CD4-positive, alpha-beta memory T cell (primary cell): ENCODE measurements around the gene NCK2. TPM values are rescaled to one million over a fixed set of nuclear protein-coding genes. Genes with fewer than 3 reads are reported as not detected.

ENCODE experiments used
- CTCF ChIA-PET: fragments of 350-600 bp; sonication (Branson Sonifier 250); formaldehyde crosslinking; loops from one replicate; lab custom pipeline; 2021; ENCODE audit warnings: inconsistent platforms; ENCODE audit not compliant: partially characterized antibody; lab: Charles Lee
- POLR2A ChIA-PET: fragments of 350-600 bp; sonication (Branson Sonifier 250); formaldehyde crosslinking; loops from one replicate; lab custom pipeline; 2021; ENCODE audit not compliant: partially characterized antibody; lab: Charles Lee
- DNase-seq, 5 donors: peaks; one replicate each; pipeline versions ENCODE4 v3.0.0 to v3.0.0-alpha.2; 2020 to 2022; ENCODE audit warnings: mixed read lengths in 1 of 5
- H3K27ac ChIP-seq: one replicate; pipeline ENCODE4 v1.7.0; 2013; ENCODE audit warnings: low read depth, low read length
- H3K27me3 ChIP-seq: 2 replicates; pipeline ENCODE4 v1.7.0; 2013; ENCODE audit warnings: mild to moderate bottlenecking, low read length, moderate library complexity; ENCODE audit not compliant: insufficient read depth
- H3K36me3 ChIP-seq: 2 replicates; pipeline ENCODE4 v1.7.0; 2013; ENCODE audit warnings: mild to moderate bottlenecking, low read length, moderate library complexity; ENCODE audit not compliant: insufficient read depth
- H3K4me1 ChIP-seq: 2 replicates; pipeline ENCODE4 v1.7.0; 2013; ENCODE audit warnings: mild to moderate bottlenecking, low read length, moderate library complexity; ENCODE audit not compliant: insufficient read depth
- H3K4me3 ChIP-seq, 2 donors: one replicate each; pipeline ENCODE4 v1.7.0; 2013; ENCODE audit warnings: low read length in 2 of 2, mild to moderate bottlenecking in 1 of 2
- H3K9me3 ChIP-seq, 2 donors: one replicate each; pipeline ENCODE4 v1.7.0; 2013; ENCODE audit warnings: low read length in 2 of 2, control low read depth in 1 of 2; ENCODE audit not compliant: control insufficient read depth in 1 of 2
- H3K27ac Mint-ChIP-seq, 7 donors: one replicate each; pipeline ENCODE4 v1.8.0; 2020 to 2021; ENCODE audit warnings: mixed read lengths in 7 of 7, mild to moderate bottlenecking in 6 of 7, inconsistent platforms in 3 of 7, moderate library complexity in 3 of 7
- H3K27me3 Mint-ChIP-seq, 2 donors: one replicate each; pipeline ENCODE4 v1.8.0; 2020 to 2021; ENCODE audit warnings: mixed read lengths in 2 of 2
- H3K36me3 Mint-ChIP-seq, 2 donors: one replicate each; pipeline ENCODE4 v1.8.0; 2020 to 2021; ENCODE audit warnings: mixed read lengths in 2 of 2, inconsistent platforms in 1 of 2, mild to moderate bottlenecking in 1 of 2
- H3K4me1 Mint-ChIP-seq, 4 donors: one replicate each; pipeline ENCODE4 v1.8.0; 2020 to 2021; ENCODE audit warnings: mixed read lengths in 4 of 4, mild to moderate bottlenecking in 1 of 4
- H3K4me3 Mint-ChIP-seq, 8 donors: one replicate each; pipeline ENCODE4 v1.8.0; 2020 to 2021; ENCODE audit warnings: mixed read lengths in 8 of 8, mild to moderate bottlenecking in 7 of 8, moderate library complexity in 6 of 8, inconsistent platforms in 3 of 8
- H3K9me3 Mint-ChIP-seq, 8 donors: one replicate each; pipeline ENCODE4 v1.8.0; 2020 to 2021; ENCODE audit warnings: mixed read lengths in 8 of 8, mild to moderate bottlenecking in 5 of 8, inconsistent platforms in 3 of 8, moderate library complexity in 1 of 8
- intact Hi-C: fragments of 100-400 bp; cut with micrococcal nuclease; formaldehyde crosslinking; loops from one replicate; pipeline ENCODE4 v1.15.1; 2023
- polyA plus RNA-seq, 2 donors: library from polyadenylated mRNA; unstranded; fragments of 300-500 nt; fragmentation: Illumina TruSeq; gene quantifications; one replicate each; pipeline ENCODE4 v1.2.3, GENCODE V29; 2021
- total RNA-seq, 2 experiments: library from RNA; stranded (reverse); gene quantifications; one replicate each; pipeline ENCODE4 v1.2.3, GENCODE V29; 2021

Gene NCK2
- total and polyA plus RNA-seq, 4 experiments from 2014 or later = 58.0 to 98.6 (median 87.3) TPM

- ChIA-PET CTCF (interaction anchor here (3.8 to 9.8 kb wide), 7 partner anchors 9 to 300 kb away, joined by 29 to 280 read pairs (median 83); no protein-coding TSS in a partner anchor), POLR2A (interaction anchor here (2.9 to 4.4 kb wide), 3 partner anchors 7 to 39 kb away, joined by 16 to 33 read pairs (median 17); no protein-coding TSS in a partner anchor)
- H3K9me3 Mint-ChIP-seq = no peaks in the 10 kb centered on the region
- H3K9me3 ChIP-seq = no peaks in the 10 kb centered on the region
- H3K27me3 ChIP-seq = no peaks in the 10 kb centered on the region
- intact Hi-C loops = no loop called here
- H3K27me3 Mint-ChIP-seq = no peaks in the 10 kb centered on the region
- H3K4me3 ChIP-seq = no peak overlapping the region
- H3K4me3 Mint-ChIP-seq = peak overlapping the region in 5 of 8 donors; percentile 24 to 46 (median 41)
- no peaks in the 10 kb centered on the region for H3K36me3 ChIP-seq
- H3K27ac ChIP-seq = peak overlapping the region; percentile 67
- H3K36me3 Mint-ChIP-seq = peaks cover 10 to 36% of the 10 kb centered on the region in 2 donors
- H3K27ac Mint-ChIP-seq = peak overlapping the region; percentile 36 to 94 (median 88)
- peaks cover 99% of the 10 kb centered on the region for H3K4me1 ChIP-seq
- H3K4me1 Mint-ChIP-seq = peaks cover 79 to 100% (median 92%) of the 10 kb centered on the region in 4 donors
- DNase-seq = no peak
Observed at GRCh38 chr2:105785095-105785847, 40.6 kb downstream of the NCK2 start.

- no peaks in the 10 kb centered on the region for H3K9me3 Mint-ChIP-seq
- H3K4me1 Mint-ChIP-seq = peaks cover 80 to 100% (median 92%) of the 10 kb centered on the region in 4 donors
- peak overlapping the region; percentile 88 to 97 (median 94) for H3K27ac Mint-ChIP-seq
- peak in 1 of 5 donors; percentile 50 for DNase-seq
- ChIA-PET POLR2A (interaction anchor here (0.9 to 4.4 kb wide), 17 partner anchors 8 to 311 kb away, joined by 3 to 33 read pairs (median 8); no protein-coding TSS in a partner anchor), CTCF (interaction anchor here (0.6 to 9.8 kb wide), 42 partner anchors 9 to 417 kb away, joined by 3 to 280 read pairs (median 6); partner anchors contain the start of gene NCK2)
- peak overlapping the region; percentile 27 to 91 (median 74) for H3K4me3 Mint-ChIP-seq
- H3K27ac ChIP-seq = peak overlapping the region; percentile 67
- peaks cover 10 to 37% of the 10 kb centered on the region in 2 donors for H3K36me3 Mint-ChIP-seq
- H3K36me3 ChIP-seq = no peaks in the 10 kb centered on the region
- peaks cover 99% of the 10 kb centered on the region for H3K4me1 ChIP-seq
- peak overlapping the region in 1 of 2 donors; percentile 33 for H3K4me3 ChIP-seq
- H3K27me3 ChIP-seq = no peaks in the 10 kb centered on the region
- intact Hi-C loops = no loop called here
- no peaks in the 10 kb centered on the region for H3K27me3 Mint-ChIP-seq
- H3K9me3 ChIP-seq = no peaks in the 10 kb centered on the region
Observed at GRCh38 chr2:105786231-105787230, 41.8 kb downstream of the NCK2 start.

- no peaks in the 10 kb centered on the region for H3K9me3 Mint-ChIP-seq
- CTCF ChIA-PET = interaction anchor here (0.6 to 9.8 kb wide), 56 partner anchors 8 to 419 kb away, joined by 3 to 280 read pairs (median 5); partner anchors contain the start of gene NCK2
- POLR2A ChIA-PET = interaction anchor here (0.8 to 4.4 kb wide), 19 partner anchors 9 to 310 kb away, joined by 3 to 33 read pairs (median 7); no protein-coding TSS in a partner anchor
- Histone ChIP-seq H3K9me3 (no peaks in the 10 kb centered on the region), H3K4me1 (peaks cover 99% of the 10 kb centered on the region), H3K27me3 (no peaks in the 10 kb centered on the region), H3K4me3 (no peak overlapping the region), H3K27ac (peak overlapping the region; percentile 67), H3K36me3 (no peaks in the 10 kb centered on the region)
- H3K27me3 Mint-ChIP-seq = no peaks in the 10 kb centered on the region
- peak overlapping the region; percentile 61 to 91 (median 74) for H3K4me3 Mint-ChIP-seq
- intact Hi-C loops = loop anchor here (2.0 kb wide), 1 partner anchor 211 kb away; no protein-coding TSS in a partner anchor
- peaks cover 11 to 33% of the 10 kb centered on the region in 2 donors for H3K36me3 Mint-ChIP-seq
- H3K4me1 Mint-ChIP-seq = peaks cover 79 to 100% (median 92%) of the 10 kb centered on the region in 4 donors
- DNase-seq = peak in 2 of 5 donors; percentile 72
- peak overlapping the region; percentile 88 to 97 (median 94) for H3K27ac Mint-ChIP-seq
Observed at GRCh38 chr2:105787376-105788318, 42.9 kb downstream of the NCK2 start.

GRCh38 chr2:105788670-105789290 is 44.1 kb downstream of the NCK2 start:
- peaks cover 11 to 27% of the 10 kb centered on the region in 2 donors for H3K36me3 Mint-ChIP-seq
- intact Hi-C loops = loop anchor here (2.0 kb wide), 1 partner anchor 212 kb away; no protein-coding TSS in a partner anchor
- POLR2A ChIA-PET = interaction anchor here (1.5 to 4.4 kb wide), 11 partner anchors 9 to 309 kb away, joined by 6 to 33 read pairs (median 16); no protein-coding TSS in a partner anchor
- Histone ChIP-seq H3K4me1 (peaks cover 99% of the 10 kb centered on the region), H3K36me3 (no peaks in the 10 kb centered on the region), H3K27me3 (no peaks in the 10 kb centered on the region), H3K27ac (peak overlapping the region; percentile 79), H3K4me3 (no peak overlapping the region), H3K9me3 (no peaks in the 10 kb centered on the region)
- no peaks in the 10 kb centered on the region for H3K27me3 Mint-ChIP-seq
- no peaks in the 10 kb centered on the region for H3K9me3 Mint-ChIP-seq
- CTCF ChIA-PET = interaction anchor here (0.6 to 9.8 kb wide), 34 partner anchors 10 to 793 kb away, joined by 3 to 280 read pairs (median 6); partner anchors contain the start of gene NCK2
- peak overlapping the region in 5 of 8 donors; percentile 6 to 92 (median 56) for H3K4me3 Mint-ChIP-seq
- H3K27ac Mint-ChIP-seq = peak overlapping the region; percentile 70 to 97 (median 91)
- H3K4me1 Mint-ChIP-seq = peaks cover 81 to 100% (median 93%) of the 10 kb centered on the region in 4 donors
- DNase-seq = no peak

GRCh38 chr2:105789745-105790460 is 45.2 kb downstream of the NCK2 start:
- H3K4me1 ChIP-seq = peaks cover 98% of the 10 kb centered on the region
- no peaks in the 10 kb centered on the region for H3K36me3 ChIP-seq
- ChIA-PET CTCF (interaction anchor here (0.6 to 9.8 kb wide), 23 partner anchors 9 to 792 kb away, joined by 3 to 280 read pairs (median 7); no protein-coding TSS in a partner anchor), POLR2A (interaction anchor here (0.7 to 4.4 kb wide), 17 partner anchors 9 to 307 kb away, joined by 3 to 33 read pairs (median 5); no protein-coding TSS in a partner anchor)
- peak overlapping the region; percentile 78 to 92 (median 84) for H3K4me3 Mint-ChIP-seq
- peak overlapping the region; percentile 79 for H3K27ac ChIP-seq
- intact Hi-C loops = loop anchor here (1.0 to 2.0 kb wide), 5 partner anchors 8 to 295 kb away; no protein-coding TSS in a partner anchor
- peaks cover 80 to 98% (median 87%) of the 10 kb centered on the region in 4 donors for H3K4me1 Mint-ChIP-seq
- H3K27me3 ChIP-seq = no peaks in the 10 kb centered on the region
- H3K36me3 Mint-ChIP-seq = peaks cover 11 to 23% of the 10 kb centered on the region in 2 donors
- no peaks in the 10 kb centered on the region for H3K9me3 Mint-ChIP-seq
- DNase-seq = peak; percentile 56 to 92 (median 61)
- H3K9me3 ChIP-seq = no peaks in the 10 kb centered on the region
- peak overlapping the region in 1 of 2 donors; percentile 25 for H3K4me3 ChIP-seq
- H3K27ac Mint-ChIP-seq = peak overlapping the region; percentile 92 to 98 (median 96)
- no peaks in the 10 kb centered on the region for H3K27me3 Mint-ChIP-seq
